Stimulated activated CD8-positive, alpha-beta memory T cell treated with anti-CD3 and anti-CD28 coated beads, Interleukin-7, amount 100 ng/mL, for 24 hours (primary cell): ENCODE results near the gene ALDH6A1.
A peak's percentile ranks its signal among the peaks of the same experiment; 100 is the strongest.
"Not testable (repeated sequence)": the region's sequence is repeated elsewhere in the genome, so short reads cannot be mapped to it uniquely, and the experiment has no call there.

Experiments used
- DNase-seq: peaks from one replicate; pipeline ENCODE4 v3.0.0-alpha.2; 2020; ENCODE audit warnings: low read depth

ALDH6A1 gene

GRCh38 chr14:74084277-74085046 is at the start of gene ALDH6A1, which contains the start of gene LIN52:
Gene ALDH6A1, minus strand, starts transcription at chr14:74084453. Its CDS starts 59 bp downstream, at chr14:74084394.
Gene LIN52, plus strand, starts transcription at chr14:74084956. Its CDS starts 19 bp downstream, at chr14:74084975.
- DNase-seq = peak; percentile 100

GRCh38 chr14:74127634-74128033 is 43.4 kb upstream of the ALDH6A1 start:
- no peak for DNase-seq

GRCh38 chr14:74126315-74127013 is 42.2 kb upstream of the ALDH6A1 start:
- no peak for DNase-seq

GRCh38 chr14:74125487-74125886 is 41.2 kb upstream of the ALDH6A1 start:
- not testable (repeated sequence) for DNase-seq

GRCh38 chr14:74111395-74112216 is 27.4 kb upstream of the ALDH6A1 start:
- DNase-seq = not testable (repeated sequence)

- DNase-seq = no peak
Observed at GRCh38 chr14:74109369-74109768, 25.1 kb upstream of the ALDH6A1 start.

GRCh38 chr14:74105381-74105780 is 21.1 kb upstream of the ALDH6A1 start:
- DNase-seq = no peak

GRCh38 chr14:74089251-74090020 is 5.2 kb upstream of the ALDH6A1 start:
- no peak for DNase-seq

GRCh38 chr14:74085828-74086227 is 1.6 kb upstream of the ALDH6A1 start:
- no peak for DNase-seq

GRCh38 chr14:74085047-74085637 is 889 bp upstream of the ALDH6A1 start:
- peak; percentile 2 for DNase-seq

GRCh38 chr14:74083784-74084276 is 423 bp downstream of the ALDH6A1 start:
- DNase-seq = no peak

GRCh38 chr14:74083161-74083560 is 1.1 kb downstream of the ALDH6A1 start:
- no peak for DNase-seq

- DNase-seq = no peak
Observed at GRCh38 chr14:74081491-74081890, 2.8 kb downstream of the ALDH6A1 start.

GRCh38 chr14:74080820-74081460 is 3.3 kb downstream of the ALDH6A1 start:
- DNase-seq = no peak

GRCh38 chr14:74077401-74077800 is 6.9 kb downstream of the ALDH6A1 start:
- no peak for DNase-seq

- DNase-seq = no peak
Observed at GRCh38 chr14:74065746-74066575, 18.3 kb downstream of the ALDH6A1 start.

- no peak for DNase-seq
Observed at GRCh38 chr14:74064883-74065282, 19.4 kb downstream of the ALDH6A1 start.

GRCh38 chr14:74064426-74064825 is 19.8 kb downstream of the ALDH6A1 start:
- DNase-seq = no peak

GRCh38 chr14:74062809-74063150 is 21.5 kb downstream of the ALDH6A1 start:
- no peak for DNase-seq
